Uterus (tissue), 2 donors: ENCODE measurements around the gene HDAC4.

Experiments
- POLR2A ChIP-seq, 2 donors: fragments of 450-650 bp; IDR thresholded peaks; one replicate each; pipeline ENCODE4 v1.6.1; 2016; ENCODE audit warnings: antibody characterized with exemption in 2 of 2, mild to moderate bottlenecking in 1 of 2, moderate library complexity in 1 of 2
- TF ChIP-seq, protein P1 (sequence below), 4 experiments: fragments of 200-600 bp in 2 of 4; fragments of 450-650 bp in 2 of 4; sonication (generic) in 2 of 4; IDR thresholded peaks; one replicate each; pipeline ENCODE4 v1.5.1; 2016 to 2019; ENCODE audit warnings: antibody characterized with exemption in 4 of 4, mild to moderate bottlenecking in 2 of 4, moderate library complexity in 1 of 4

DNA sequence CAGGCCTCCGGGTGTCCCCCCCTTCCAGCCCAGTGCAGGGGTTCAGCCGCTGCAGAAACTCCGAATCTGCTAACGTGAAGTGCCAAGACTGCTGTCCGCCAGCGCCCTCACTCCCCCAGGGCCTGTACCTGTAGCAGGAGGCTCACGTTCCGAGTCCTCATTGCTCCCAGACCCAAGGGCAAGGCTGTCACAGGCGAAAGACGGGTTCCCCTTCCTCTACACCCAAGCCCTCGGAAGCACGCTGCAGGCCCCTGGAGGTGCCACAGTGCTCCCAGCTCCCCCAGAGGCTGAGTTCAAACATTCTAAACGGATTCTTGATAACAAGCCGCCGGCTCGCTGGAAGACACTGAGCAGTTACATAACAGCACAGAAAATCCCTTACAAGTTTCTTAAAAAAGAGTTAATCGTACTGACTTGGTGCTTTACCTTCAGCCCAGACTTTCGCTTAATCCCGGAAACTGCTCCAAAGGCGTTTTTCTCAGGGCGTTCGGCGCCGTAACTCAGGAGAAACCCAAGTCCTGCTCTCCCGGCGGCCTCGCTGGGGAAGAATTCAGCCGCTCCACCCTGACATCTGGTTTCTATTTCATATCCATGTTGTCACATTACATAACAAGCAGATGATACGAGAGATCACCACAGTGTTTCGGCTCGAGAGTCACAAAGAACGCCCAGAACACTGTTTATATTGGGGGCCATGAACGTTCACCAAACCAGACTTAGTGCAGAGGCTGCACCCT is 92.0 kb downstream of the HDAC4 start:
- no peak for TF ChIP-seq POLR2A (IDR thresholded peaks at IDR 0.05)
- TF ChIP-seq, protein P1, sequence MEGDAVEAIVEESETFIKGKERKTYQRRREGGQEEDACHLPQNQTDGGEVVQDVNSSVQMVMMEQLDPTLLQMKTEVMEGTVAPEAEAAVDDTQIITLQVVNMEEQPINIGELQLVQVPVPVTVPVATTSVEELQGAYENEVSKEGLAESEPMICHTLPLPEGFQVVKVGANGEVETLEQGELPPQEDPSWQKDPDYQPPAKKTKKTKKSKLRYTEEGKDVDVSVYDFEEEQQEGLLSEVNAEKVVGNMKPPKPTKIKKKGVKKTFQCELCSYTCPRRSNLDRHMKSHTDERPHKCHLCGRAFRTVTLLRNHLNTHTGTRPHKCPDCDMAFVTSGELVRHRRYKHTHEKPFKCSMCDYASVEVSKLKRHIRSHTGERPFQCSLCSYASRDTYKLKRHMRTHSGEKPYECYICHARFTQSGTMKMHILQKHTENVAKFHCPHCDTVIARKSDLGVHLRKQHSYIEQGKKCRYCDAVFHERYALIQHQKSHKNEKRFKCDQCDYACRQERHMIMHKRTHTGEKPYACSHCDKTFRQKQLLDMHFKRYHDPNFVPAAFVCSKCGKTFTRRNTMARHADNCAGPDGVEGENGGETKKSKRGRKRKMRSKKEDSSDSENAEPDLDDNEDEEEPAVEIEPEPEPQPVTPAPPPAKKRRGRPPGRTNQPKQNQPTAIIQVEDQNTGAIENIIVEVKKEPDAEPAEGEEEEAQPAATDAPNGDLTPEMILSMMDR (IDR thresholded peaks at IDR 0.05): peak in 3 of 4 experiments; percentile 9 to 35 (median 17)
